Hepatocyte (in vitro differentiated cells): ENCODE measurements around the gene ANKRD45. TPM values are rescaled to one million over a fixed set of nuclear protein-coding genes. Genes with fewer than 3 reads are reported as not detected.
"Not testable (repeated sequence)": the region's sequence is repeated elsewhere in the genome, so short reads cannot be mapped to it uniquely, and the experiment has no call there.

Experiments used
- DNase-seq: peaks from one replicate; pipeline ENCODE4 v3.0.0-alpha.2; 2016; ENCODE audit warnings: low spot score
- H2AFZ ChIP-seq: fragments of 200-600 bp; sonication (generic); 2 replicates; pipeline ENCODE4 v1.6.0; 2016; ENCODE audit warnings: antibody characterized with exemption, mild to moderate bottlenecking
- H3K27ac ChIP-seq: fragments of 200-600 bp; sonication (generic); 2 replicates; pipeline ENCODE4 v1.5.1; 2016; ENCODE audit warnings: mild to moderate bottlenecking
- H3K27me3 ChIP-seq: fragments of 200-600 bp; sonication (generic); 2 replicates; pipeline ENCODE4 v1.6.1; 2016
- H3K36me3 ChIP-seq: fragments of 200-600 bp; sonication (generic); replicated peaks from 2 replicates; pipeline ENCODE4 v1.5.1; 2016; ENCODE audit warnings: low read depth; ENCODE audit not compliant: insufficient read depth
- H3K4me1 ChIP-seq: fragments of 200-600 bp; sonication (generic); 2 replicates; pipeline ENCODE4 v1.5.1; 2016; ENCODE audit warnings: mild to moderate bottlenecking, moderate library complexity; ENCODE audit not compliant: insufficient read depth
- H3K4me2 ChIP-seq: fragments of 200-600 bp; sonication (generic); 2 replicates; pipeline ENCODE4 v1.6.0; 2016
- H3K4me3 ChIP-seq: fragments of 200-600 bp; sonication (generic); 2 replicates; pipeline ENCODE4 v1.5.1; 2016; ENCODE audit warnings: mild to moderate bottlenecking
- H3K79me2 ChIP-seq: fragments of 200-600 bp; sonication (generic); 2 replicates; pipeline ENCODE4 v1.6.0; 2017; ENCODE audit warnings: mild to moderate bottlenecking
- H3K9me2 ChIP-seq: fragments of 200-600 bp; sonication (generic); replicated peaks from 2 replicates; pipeline ENCODE4 v1.6.0; 2017; ENCODE audit warnings: mild to moderate bottlenecking; ENCODE audit not compliant: insufficient read depth
- H3K9me3 ChIP-seq: fragments of 200-600 bp; sonication (generic); 2 replicates; pipeline ENCODE4 v1.5.1; 2016; ENCODE audit warnings: low read depth, mild to moderate bottlenecking
- H4K20me1 ChIP-seq: fragments of 200-600 bp; sonication (generic); 2 replicates; pipeline ENCODE4 v1.6.0; 2016; ENCODE audit warnings: mild to moderate bottlenecking; ENCODE audit not compliant: insufficient read depth, poor library complexity, severe bottlenecking
- CTCF ChIP-seq: fragments of 200-600 bp; sonication (generic); IDR thresholded peaks from 2 replicates; pipeline ENCODE4 v1.5.1; 2016; ENCODE audit warnings: antibody characterized with exemption, mild to moderate bottlenecking; ENCODE audit not compliant: poor library complexity
- EZH2 ChIP-seq: fragments of 200-600 bp; sonication (generic); IDR thresholded peaks from 2 replicates; pipeline ENCODE4 v1.6.1; 2016; ENCODE audit warnings: antibody characterized with exemption, mild to moderate bottlenecking, borderline replicate concordance
- EZH2phosphoT487 ChIP-seq: fragments of 200-600 bp; sonication (generic); IDR thresholded peaks from one replicate; pipeline ENCODE4 v1.6.1; 2018; ENCODE audit warnings: antibody characterized with exemption, mild to moderate bottlenecking, low read depth, moderate library complexity; ENCODE audit not compliant: unreplicated experiment, severe bottlenecking
- WGBS: methylation state at CpG from one replicate; pipeline ENCODE4 v1.1.6; 2016; ENCODE audit warnings: low lambda C conversion rate; ENCODE audit errors: missing lambda C conversion rate; 5-methylcytosine and 5-hydroxymethylcytosine counted together
- polyA plus RNA-seq: library from polyadenylated mRNA; unstranded; fragments of >200 nt; fragmentation: Nextera tagmentation; extraction: Ambion mirVana; gene quantifications from 2 replicates; pipeline ENCODE4 v1.2.1, GENCODE V29; 2016
- total RNA-seq: library from RNA; depleted of rRNA; stranded (reverse); fragments of >200 nt; gene quantifications from 2 replicates; pipeline ENCODE4 v1.2.3, GENCODE V29; 2014

ANKRD45 gene
- total and polyA plus RNA-seq, 2 experiments from 2014 or later: 0.10 to 1.0 TPM

GRCh38 chr1:173596097-173596825 lies 73.4 kb downstream of the ANKRD45 start:
- 92% methylated on average over 3 of the region's 3 CpGs for WGBS
- TF ChIP-seq CTCF: no peak
- TF ChIP-seq EZH2phosphoT487: no peak
- TF ChIP-seq EZH2: no peak
- no peaks in the 10 kb centered on the region for H3K9me2 ChIP-seq
- no peak overlapping the region for H3K27ac ChIP-seq
- H2AFZ ChIP-seq: no peak overlapping the region
- H3K4me2 ChIP-seq: no peak overlapping the region
- no peaks in the 10 kb centered on the region for H3K4me1 ChIP-seq
- H4K20me1 ChIP-seq: no peaks in the 10 kb centered on the region
- no peaks in the 10 kb centered on the region for H3K79me2 ChIP-seq
- H3K4me3 ChIP-seq: no peak overlapping the region
- H3K36me3 ChIP-seq: no peaks in the 10 kb centered on the region
- DNase-seq: no peak
- H3K27me3 ChIP-seq: no peaks in the 10 kb centered on the region
- no peaks in the 10 kb centered on the region for H3K9me3 ChIP-seq

- 89% methylated on average over 5 of the region's 5 CpGs for WGBS
- not testable (repeated sequence) for H3K27me3 ChIP-seq, H3K4me3 ChIP-seq, H3K79me2 ChIP-seq, H3K4me2 ChIP-seq, H2AFZ ChIP-seq, DNase-seq, H3K4me1 ChIP-seq, H3K9me3 ChIP-seq, H3K27ac ChIP-seq, H3K36me3 ChIP-seq, H3K9me2 ChIP-seq, H4K20me1 ChIP-seq
Measured at GRCh38 chr1:173591138-173591537, 78.5 kb downstream of the ANKRD45 start.

- Histone ChIP-seq H3K4me3 (no peak overlapping the region), H3K4me2 (no peak overlapping the region), H4K20me1 (no peaks in the 10 kb centered on the region), H3K9me2 (no peaks in the 10 kb centered on the region), H3K79me2 (no peaks in the 10 kb centered on the region), H3K36me3 (no peaks in the 10 kb centered on the region), H3K4me1 (no peaks in the 10 kb centered on the region), H3K27ac (no peak overlapping the region), H3K27me3 (no peaks in the 10 kb centered on the region), H3K9me3 (no peaks in the 10 kb centered on the region), H2AFZ (no peak overlapping the region)
- no peak for TF ChIP-seq EZH2
- no peak for TF ChIP-seq CTCF
- TF ChIP-seq EZH2phosphoT487: no peak
- 59% methylated on average over 1 of the region's 1 CpG for WGBS
- no peak for DNase-seq
Measured at GRCh38 chr1:173590557-173590956, 79.1 kb downstream of the ANKRD45 start.

GRCh38 chr1:173581383-173582079 lies 88.1 kb downstream of the ANKRD45 start:
- H3K4me2 ChIP-seq: no peak overlapping the region
- 70% methylated on average over 1 of the region's 1 CpG for WGBS
- DNase-seq: no peak
- H3K27ac ChIP-seq: no peak overlapping the region
- TF ChIP-seq EZH2: no peak
- no peaks in the 10 kb centered on the region for H3K27me3 ChIP-seq
- H3K4me3 ChIP-seq: no peak overlapping the region
- H3K36me3 ChIP-seq: no peaks in the 10 kb centered on the region
- no peaks in the 10 kb centered on the region for H3K79me2 ChIP-seq
- no peaks in the 10 kb centered on the region for H4K20me1 ChIP-seq
- no peaks in the 10 kb centered on the region for H3K4me1 ChIP-seq
- no peaks in the 10 kb centered on the region for H3K9me3 ChIP-seq
- no peaks in the 10 kb centered on the region for H3K9me2 ChIP-seq
- H2AFZ ChIP-seq: no peak overlapping the region
